Central memory CD4-positive, alpha-beta T cell (primary cell): ENCODE data around the gene IFRD1.
A peak's percentile ranks its signal among the peaks of the same experiment; 100 is the strongest.
"Not testable (repeated sequence)": the region's sequence is repeated elsewhere in the genome, so short reads cannot be mapped to it uniquely, and the experiment has no call there.

Experiments used
- DNase-seq: peaks from one replicate; pipeline ENCODE4 v3.0.0; 2022

IFRD1 gene

GRCh38 chr7:112444505-112444904, 5.8 kb upstream of the IFRD1 start:
- no peak for DNase-seq

- DNase-seq, result no peak
These were observed 3.8 kb upstream of the IFRD1 start for GRCh38 chr7:112446431-112446830.

GRCh38 chr7:112447406-112447805, 2.9 kb upstream of the IFRD1 start:
- no peak for DNase-seq

- DNase-seq, result no peak
These were observed 1.9 kb upstream of the IFRD1 start for GRCh38 chr7:112448381-112448780.

GRCh38 chr7:112448891-112449290, 1.4 kb upstream of the IFRD1 start:
- DNase-seq, result no peak

- peak; percentile 33 for DNase-seq
These were observed 907 bp upstream of the IFRD1 start for GRCh38 chr7:112449353-112449752.

GRCh38 chr7:112450807-112451761, 824 bp downstream of the IFRD1 start:
- peak; percentile 88 for DNase-seq

- peak; percentile 3 for DNase-seq
These were observed 2.0 kb downstream of the IFRD1 start for GRCh38 chr7:112452102-112452888.

GRCh38 chr7:112453505-112454171, 3.4 kb downstream of the IFRD1 start:
- DNase-seq, result no peak

GRCh38 chr7:112454191-112454590, 3.9 kb downstream of the IFRD1 start:
- not testable (repeated sequence) for DNase-seq

- no peak for DNase-seq
These were observed 9.4 kb downstream of the IFRD1 start for GRCh38 chr7:112459645-112460044.

- no peak for DNase-seq
These were observed 12.0 kb downstream of the IFRD1 start for GRCh38 chr7:112462236-112462635.

- no peak for DNase-seq
These were observed 17.6 kb downstream of the IFRD1 start for GRCh38 chr7:112467867-112468266.

GRCh38 chr7:112470194-112470593, 19.9 kb downstream of the IFRD1 start:
- no peak for DNase-seq

GRCh38 chr7:112476390-112477052, 26.3 kb downstream of the IFRD1 start:
- no peak for DNase-seq

GRCh38 chr7:112481121-112481736, 31.0 kb downstream of the IFRD1 start:
- no peak for DNase-seq

- DNase-seq, result no peak
These were observed 31.8 kb downstream of the IFRD1 start for GRCh38 chr7:112481833-112482670.

- no peak for DNase-seq
These were observed 34.5 kb downstream of the IFRD1 start for GRCh38 chr7:112484671-112485167.

GRCh38 chr7:112485766-112486165, 35.5 kb downstream of the IFRD1 start:
- DNase-seq, result no peak

- DNase-seq, result no peak
These were observed 37.4 kb downstream of the IFRD1 start for GRCh38 chr7:112487457-112488263.
